ENCODE measurements around the gene CUL2.

DNA sequence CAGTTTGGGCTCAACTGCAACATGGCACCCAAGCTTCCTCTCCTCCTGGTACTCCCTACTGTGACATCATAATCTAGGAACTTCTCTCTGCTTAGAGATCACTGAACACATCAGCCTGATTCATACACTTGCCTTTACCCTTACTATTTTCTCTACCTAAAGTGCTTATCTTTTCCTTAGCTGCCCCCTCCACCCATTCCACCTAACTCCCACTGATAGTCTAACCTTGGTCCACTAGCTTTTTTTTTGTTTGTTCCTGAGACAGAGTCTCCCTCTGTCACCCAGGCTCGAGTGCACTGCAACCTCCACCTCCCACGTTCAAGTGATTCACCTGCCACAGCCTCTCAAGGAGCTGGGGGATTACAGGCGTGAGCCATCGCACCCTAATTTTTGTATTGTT is 15.9 kb downstream of the CUL2 start:
- TF ChIP-seq, protein P1, sequence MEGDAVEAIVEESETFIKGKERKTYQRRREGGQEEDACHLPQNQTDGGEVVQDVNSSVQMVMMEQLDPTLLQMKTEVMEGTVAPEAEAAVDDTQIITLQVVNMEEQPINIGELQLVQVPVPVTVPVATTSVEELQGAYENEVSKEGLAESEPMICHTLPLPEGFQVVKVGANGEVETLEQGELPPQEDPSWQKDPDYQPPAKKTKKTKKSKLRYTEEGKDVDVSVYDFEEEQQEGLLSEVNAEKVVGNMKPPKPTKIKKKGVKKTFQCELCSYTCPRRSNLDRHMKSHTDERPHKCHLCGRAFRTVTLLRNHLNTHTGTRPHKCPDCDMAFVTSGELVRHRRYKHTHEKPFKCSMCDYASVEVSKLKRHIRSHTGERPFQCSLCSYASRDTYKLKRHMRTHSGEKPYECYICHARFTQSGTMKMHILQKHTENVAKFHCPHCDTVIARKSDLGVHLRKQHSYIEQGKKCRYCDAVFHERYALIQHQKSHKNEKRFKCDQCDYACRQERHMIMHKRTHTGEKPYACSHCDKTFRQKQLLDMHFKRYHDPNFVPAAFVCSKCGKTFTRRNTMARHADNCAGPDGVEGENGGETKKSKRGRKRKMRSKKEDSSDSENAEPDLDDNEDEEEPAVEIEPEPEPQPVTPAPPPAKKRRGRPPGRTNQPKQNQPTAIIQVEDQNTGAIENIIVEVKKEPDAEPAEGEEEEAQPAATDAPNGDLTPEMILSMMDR (IDR thresholded peaks at IDR 0.05), result no peak
- no peak for TF ChIP-seq POLR2A (IDR thresholded peaks at IDR 0.05)
